PC-9 (cell line): ENCODE data around the gene PKP3. TPM values are rescaled to one million over a fixed set of nuclear protein-coding genes. Genes with fewer than 3 reads are reported as not detected.
A peak's percentile ranks its signal among the peaks of the same experiment; 100 is the strongest.
"Not testable (repeated sequence)": the region's sequence is repeated elsewhere in the genome, so short reads cannot be mapped to it uniquely, and the experiment has no call there.

Experiments
- BruUV-seq: library from RNA; stranded (reverse); fragments of 400-500 nt; replicated peaks from 2 replicates; lab custom pipeline; 2021; lab: Mats Ljungman, UMichigan
- CTCF ChIA-PET: fragments of 300-600 bp; sonication (Branson Sonifier 250); formaldehyde crosslinking; loops from one replicate; lab custom pipeline; 2022; ENCODE audit warnings: antibody characterized with exemption; lab: Charles Lee
- POLR2A ChIA-PET: fragments of 300-600 bp; sonication (Branson Sonifier 250); formaldehyde crosslinking; loops from one replicate; lab custom pipeline; 2022; ENCODE audit warnings: antibody characterized with exemption; ENCODE audit not compliant: unreplicated experiment; lab: Charles Lee
- DNase-seq, 2 experiments: peaks; one replicate each; pipeline versions ENCODE4 v3.0.0 to v3.0.0-alpha.2; 2015 to 2022; ENCODE audit warnings: mixed read lengths in 1 of 2
- H2AFZ ChIP-seq: fragments of 200-600 bp; sonication (generic); 2 replicates; pipeline ENCODE4 v1.8.1; 2017; ENCODE audit warnings: antibody characterized with exemption
- H3F3A ChIP-seq: fragments of 200-600 bp; sonication (generic); 2 replicates; pipeline ENCODE4 v1.8.1; 2017; ENCODE audit warnings: antibody characterized with exemption, mild to moderate bottlenecking, low read depth; ENCODE audit not compliant: insufficient read depth
- H3K27ac ChIP-seq: fragments of 200-600 bp; sonication (generic); 2 replicates; pipeline ENCODE4 v1.6.1; 2016; ENCODE audit warnings: mixed run types
- H3K27me3 ChIP-seq: fragments of 200-600 bp; sonication (generic); 2 replicates; pipeline ENCODE4 v1.6.1; 2016; ENCODE audit warnings: low read depth, mixed run types; ENCODE audit not compliant: insufficient read depth
- H3K36me3 ChIP-seq: fragments of 200-600 bp; sonication (generic); 2 replicates; pipeline ENCODE4 v1.6.1; 2016; ENCODE audit warnings: low read depth, mixed run types
- H3K4me1 ChIP-seq: fragments of 200-600 bp; sonication (generic); replicated peaks from 2 replicates; pipeline ENCODE4 v1.6.1; 2016; ENCODE audit warnings: mixed run types; ENCODE audit not compliant: insufficient read depth
- H3K4me2 ChIP-seq: fragments of 200-600 bp; sonication (generic); 2 replicates; pipeline ENCODE4 v1.6.1; 2017; ENCODE audit warnings: mixed run types
- H3K4me3 ChIP-seq: fragments of 200-600 bp; sonication (generic); 2 replicates; pipeline ENCODE4 v1.6.1; 2016; ENCODE audit warnings: mixed run types
- H3K79me2 ChIP-seq: fragments of 200-600 bp; sonication (generic); 2 replicates; pipeline ENCODE4 v1.6.1; 2017; ENCODE audit warnings: low read depth, mixed run types
- H3K9me2 ChIP-seq: fragments of 200-600 bp; sonication (generic); 2 replicates; pipeline ENCODE4 v1.8.1; 2017; ENCODE audit warnings: mild to moderate bottlenecking; ENCODE audit not compliant: insufficient read depth
- H3K9me3 ChIP-seq: fragments of 200-600 bp; sonication (generic); 2 replicates; pipeline ENCODE4 v1.8.1; 2016; ENCODE audit warnings: low read depth; ENCODE audit not compliant: insufficient read depth
- H4K20me1 ChIP-seq: fragments of 200-600 bp; sonication (generic); 2 replicates; pipeline ENCODE4 v1.8.1; 2017; ENCODE audit not compliant: insufficient read depth
- EZH2 ChIP-seq: fragments of 200-600 bp; sonication (generic); IDR thresholded peaks from 2 replicates; pipeline ENCODE4 v1.8.0; 2017; ENCODE audit warnings: antibody characterized with exemption, low read depth
- intact Hi-C: fragments of 100-400 bp; cut with micrococcal nuclease; formaldehyde crosslinking; loops from one replicate; pipeline ENCODE4 v1.10.0; 2022; ENCODE audit not compliant: unreplicated experiment
- total RNA-seq: library from RNA; stranded (reverse); gene quantifications from 2 replicates; pipeline ENCODE4 v1.2.3, GENCODE V29; 2021
- TF ChIP-seq, protein P1 (sequence below): fragments of 200-600 bp; sonication (generic); conservative IDR thresholded peaks from 2 replicates; pipeline ENCODE4 v1.6.1; 2017; ENCODE audit warnings: mixed run types, antibody characterized with exemption, mild to moderate bottlenecking, moderate library complexity

Gene PKP3
- total RNA-seq, 1 experiment from 2014 or later = 83.7 TPM

DNA sequence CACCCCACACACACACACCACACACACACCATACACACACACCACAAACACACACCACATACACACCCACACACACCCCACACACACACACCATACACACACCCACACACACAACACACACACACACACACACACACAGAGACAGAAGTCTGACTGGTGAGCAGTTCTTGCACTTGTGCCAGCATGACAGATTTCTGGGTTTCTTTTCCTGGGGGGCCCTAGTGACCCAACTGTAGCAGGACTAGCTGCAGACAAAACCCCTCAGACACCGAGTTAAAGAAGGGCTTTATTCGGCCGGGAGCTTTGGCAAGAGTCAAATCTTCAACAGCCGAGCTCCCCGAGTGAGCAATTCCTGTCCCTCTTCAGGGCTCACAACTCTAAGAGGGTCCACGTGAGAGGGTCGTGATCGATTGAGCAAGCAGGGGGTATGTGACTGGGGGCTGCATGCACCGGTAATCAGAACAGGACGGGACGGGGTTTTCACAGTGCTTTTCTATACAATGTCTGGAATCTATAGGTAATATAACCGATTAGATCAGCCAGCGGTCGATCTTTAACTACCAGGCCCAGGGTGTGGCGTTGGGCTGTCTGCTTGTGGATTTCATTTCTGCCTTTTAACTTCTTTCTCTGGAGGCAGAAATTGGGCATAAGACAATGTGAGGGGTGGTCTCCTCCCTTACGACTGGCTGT, 43.8 kb upstream of the PKP3 start:
- CTCF ChIA-PET, H3K27me3 ChIP-seq, H3K36me3 ChIP-seq, H3K27ac ChIP-seq, H4K20me1 ChIP-seq, POLR2A ChIA-PET, H3K4me3 ChIP-seq, intact Hi-C loops, H3K4me2 ChIP-seq, H3K79me2 ChIP-seq, BruUV-seq, H3K9me2 ChIP-seq, H2AFZ ChIP-seq, H3K9me3 ChIP-seq, H3K4me1 ChIP-seq, H3F3A ChIP-seq, DNase-seq: not testable (repeated sequence)

DNA sequence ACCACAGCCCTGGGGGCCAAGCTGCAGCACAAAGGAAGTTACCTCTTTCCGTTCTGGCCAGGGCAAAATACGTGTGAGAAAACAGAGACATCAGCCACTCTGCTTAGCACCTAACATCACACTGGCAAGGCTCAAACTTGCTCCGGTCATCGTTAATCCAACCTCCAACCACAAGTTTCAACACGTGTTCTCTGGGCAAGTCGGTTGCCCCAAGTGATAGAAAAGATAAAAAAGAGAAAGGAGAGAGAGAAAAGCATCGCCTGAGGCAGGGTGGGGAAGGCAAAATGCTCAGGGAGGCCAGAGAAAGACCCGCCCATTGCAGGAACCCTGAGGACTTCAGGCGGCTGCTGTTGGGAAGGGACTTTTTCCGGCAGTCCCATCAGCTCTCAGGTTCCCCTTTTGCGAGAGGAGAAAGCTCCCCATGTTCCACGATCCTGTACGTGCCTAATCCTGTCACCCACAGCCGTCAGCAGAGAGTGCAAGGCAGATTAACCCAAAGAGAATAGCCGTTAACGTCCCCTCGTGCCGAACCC, 43.2 kb upstream of the PKP3 start:
- no peak for TF ChIP-seq EZH2
- TF ChIP-seq, protein P1, sequence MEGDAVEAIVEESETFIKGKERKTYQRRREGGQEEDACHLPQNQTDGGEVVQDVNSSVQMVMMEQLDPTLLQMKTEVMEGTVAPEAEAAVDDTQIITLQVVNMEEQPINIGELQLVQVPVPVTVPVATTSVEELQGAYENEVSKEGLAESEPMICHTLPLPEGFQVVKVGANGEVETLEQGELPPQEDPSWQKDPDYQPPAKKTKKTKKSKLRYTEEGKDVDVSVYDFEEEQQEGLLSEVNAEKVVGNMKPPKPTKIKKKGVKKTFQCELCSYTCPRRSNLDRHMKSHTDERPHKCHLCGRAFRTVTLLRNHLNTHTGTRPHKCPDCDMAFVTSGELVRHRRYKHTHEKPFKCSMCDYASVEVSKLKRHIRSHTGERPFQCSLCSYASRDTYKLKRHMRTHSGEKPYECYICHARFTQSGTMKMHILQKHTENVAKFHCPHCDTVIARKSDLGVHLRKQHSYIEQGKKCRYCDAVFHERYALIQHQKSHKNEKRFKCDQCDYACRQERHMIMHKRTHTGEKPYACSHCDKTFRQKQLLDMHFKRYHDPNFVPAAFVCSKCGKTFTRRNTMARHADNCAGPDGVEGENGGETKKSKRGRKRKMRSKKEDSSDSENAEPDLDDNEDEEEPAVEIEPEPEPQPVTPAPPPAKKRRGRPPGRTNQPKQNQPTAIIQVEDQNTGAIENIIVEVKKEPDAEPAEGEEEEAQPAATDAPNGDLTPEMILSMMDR = no peak
- no peaks in the 10 kb centered on the region for H3K4me1 ChIP-seq
- no peak overlapping the region for H3K4me2 ChIP-seq
- ChIA-PET POLR2A (no interaction called here), CTCF (no interaction called here)
- no peaks in the 10 kb centered on the region for H3K9me2 ChIP-seq
- no peaks in the 10 kb centered on the region for H4K20me1 ChIP-seq
- BruUV-seq = no TSS peak
- H3K4me3 ChIP-seq = no peak overlapping the region
- H3K27ac ChIP-seq = no peak overlapping the region
- no peaks in the 10 kb centered on the region for H3K36me3 ChIP-seq
- no peak overlapping the region for H2AFZ ChIP-seq
- DNase-seq = peak in 1 of 2 experiments; percentile 55
- H3K27me3 ChIP-seq = no peaks in the 10 kb centered on the region
- peaks cover 7% of the 10 kb centered on the region; the same call in 1 of the 2 replicates for H3F3A ChIP-seq
- H3K9me3 ChIP-seq = no peaks in the 10 kb centered on the region
- intact Hi-C loops = no loop called here
- no peaks in the 10 kb centered on the region for H3K79me2 ChIP-seq

DNA sequence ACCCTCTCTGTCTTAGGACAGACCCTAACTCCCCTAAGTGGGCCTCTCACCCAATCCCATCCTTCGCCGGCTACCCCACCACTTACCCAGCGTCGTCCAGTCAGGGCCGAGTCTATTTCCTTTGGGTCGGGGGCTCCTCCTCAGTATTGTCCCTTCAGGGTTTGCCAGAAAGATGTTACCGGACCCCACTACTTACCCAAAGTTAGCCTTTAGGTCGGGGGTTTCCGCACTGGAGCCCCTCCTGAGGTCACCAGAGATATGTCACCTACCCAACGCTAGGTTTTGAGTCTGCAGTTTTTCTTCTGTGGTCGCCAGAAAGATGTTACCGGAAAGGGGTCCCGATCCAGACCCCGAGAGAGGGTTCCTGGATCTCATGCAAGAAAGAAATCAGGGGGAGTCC, 42.6 kb upstream of the PKP3 start:
- Histone ChIP-seq H3K27me3 (no peaks in the 10 kb centered on the region), H3K9me3 (no peaks in the 10 kb centered on the region), H3K9me2 (no peaks in the 10 kb centered on the region), H4K20me1 (no peaks in the 10 kb centered on the region), H2AFZ (no peak overlapping the region), H3K4me2 (no peak overlapping the region), H3K36me3 (no peaks in the 10 kb centered on the region), H3K27ac (no peak overlapping the region), H3K4me3 (no peak overlapping the region), H3K4me1 (no peaks in the 10 kb centered on the region), H3F3A (peaks cover 7% of the 10 kb centered on the region; the same call in 1 of the 2 replicates), H3K79me2 (no peaks in the 10 kb centered on the region)
- ChIA-PET POLR2A (no interaction called here), CTCF (interaction anchor here (0.7 kb wide), 1 partner anchor 34 kb away, joined by 3 read pairs; no protein-coding TSS in a partner anchor)
- no peak for DNase-seq
- intact Hi-C loops = no loop called here
- no TSS peak for BruUV-seq
- no peak for TF ChIP-seq EZH2
- TF ChIP-seq, protein P1 = no peak
